Body of pancreas (tissue), 4 donors: ENCODE measurements around the gene MRPS7.

ENCODE experiments used
- CTCF ChIP-seq, 7 experiments: fragments of 450-650 bp in 4 of 7; fragments of 200-600 bp in 3 of 7; sonication (generic) in 3 of 7; IDR thresholded peaks; one replicate each; pipeline ENCODE4 v1.5.1; 2016 to 2019; ENCODE audit warnings: antibody characterized with exemption in 7 of 7
- POLR2A ChIP-seq, 3 donors: fragments of 450-650 bp; IDR thresholded peaks; one replicate each; pipeline ENCODE4 v1.6.1; 2016; ENCODE audit warnings: antibody characterized with exemption in 3 of 3, mild to moderate bottlenecking in 2 of 3

DNA sequence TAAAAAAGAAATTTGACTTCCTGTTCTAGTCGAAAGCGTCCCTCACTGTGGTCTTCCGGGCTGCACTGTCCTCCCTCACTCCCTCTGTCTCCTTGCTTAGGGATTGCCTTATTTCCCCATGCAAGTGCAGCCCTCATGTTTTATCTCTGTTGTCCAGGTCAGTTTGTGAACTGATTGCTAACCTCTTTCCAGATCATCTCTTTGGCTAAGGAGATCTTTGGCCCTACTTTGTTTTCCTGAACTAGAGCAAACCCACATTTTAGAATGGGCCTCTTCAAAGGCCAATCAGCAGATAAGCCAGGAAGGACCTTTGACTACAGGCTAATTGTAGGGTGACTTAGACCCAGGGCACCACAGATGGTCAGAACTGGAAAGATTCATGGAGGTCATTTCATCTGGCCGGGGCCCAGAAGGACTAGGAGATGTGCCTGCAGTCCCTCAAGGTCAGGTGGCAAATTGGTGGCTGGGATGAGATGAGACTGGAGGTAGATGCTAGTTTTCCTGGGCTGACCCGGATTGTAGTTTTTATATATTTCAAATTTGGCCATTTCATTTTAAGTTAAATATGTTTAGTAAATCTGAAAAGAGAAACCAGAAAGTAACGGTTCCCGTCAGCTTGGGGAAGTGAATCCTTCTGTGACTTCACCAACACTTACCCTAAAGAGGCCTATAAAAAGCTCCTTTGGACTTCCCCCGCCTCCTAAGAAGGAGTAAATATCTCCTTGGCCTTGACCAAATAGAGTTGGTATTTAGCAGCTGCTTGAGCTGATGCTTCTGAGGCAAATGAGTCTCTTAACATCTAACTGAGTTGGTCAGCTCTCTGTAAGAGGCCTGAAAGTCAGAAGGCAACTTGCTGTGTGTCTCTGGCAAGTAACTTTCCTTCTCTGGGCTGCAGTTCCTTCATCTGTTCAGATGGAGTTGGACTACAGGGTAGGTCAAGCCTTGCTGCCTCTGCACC is 33.8 kb downstream of the MRPS7 start:
- TF ChIP-seq CTCF (IDR thresholded peaks at IDR 0.05): no peak
- no peak for TF ChIP-seq POLR2A (IDR thresholded peaks at IDR 0.05)
